HG03039 (cell line): ENCODE data around the gene SNAPC5.
"Not testable (repeated sequence)": the region's sequence is repeated elsewhere in the genome, so short reads cannot be mapped to it uniquely, and the experiment has no call there.

Experiments
- ATAC-seq: cut with Tn5 transposase; IDR thresholded peaks from one replicate; pipeline ENCODE4 v1.9.1; 2021; ENCODE audit warnings: mild to moderate bottlenecking, moderate library complexity; ENCODE audit not compliant: unreplicated experiment

Gene SNAPC5

GRCh38 chr15:66497502-66498455 lies at the start of gene SNAPC5:
Gene SNAPC5, minus strand, starts transcription at chr15:66497762. Its CDS starts 31 bp downstream, at chr15:66497731.
- ATAC-seq = peak; percentile 90

- no peak for ATAC-seq
Measured at GRCh38 chr15:66545255-66545654, 47.7 kb upstream of the SNAPC5 start.

- no peak for ATAC-seq
Measured at GRCh38 chr15:66542896-66543295, 45.3 kb upstream of the SNAPC5 start.

- no peak for ATAC-seq
Measured at GRCh38 chr15:66535056-66535455, 37.5 kb upstream of the SNAPC5 start.

GRCh38 chr15:66524838-66525237 lies 27.3 kb upstream of the SNAPC5 start:
- ATAC-seq = no peak

GRCh38 chr15:66523926-66524325 lies 26.4 kb upstream of the SNAPC5 start:
- ATAC-seq = no peak

- no peak for ATAC-seq
Measured at GRCh38 chr15:66515901-66516322, 18.4 kb upstream of the SNAPC5 start.

- no peak for ATAC-seq
Measured at GRCh38 chr15:66514586-66514985, 17.0 kb upstream of the SNAPC5 start.

- no peak for ATAC-seq
Measured at GRCh38 chr15:66508293-66508883, 10.8 kb upstream of the SNAPC5 start.

GRCh38 chr15:66505818-66506217 lies 8.3 kb upstream of the SNAPC5 start:
- ATAC-seq = no peak

- peak; percentile 15 for ATAC-seq
Measured at GRCh38 chr15:66505430-66505811, 7.9 kb upstream of the SNAPC5 start.

- ATAC-seq = peak; percentile 67
Measured at GRCh38 chr15:66504563-66505429, 7.2 kb upstream of the SNAPC5 start, which contains the start of the genes RPL4 and ZWILCH. Gene RPL4, minus strand, starts transcription at chr15:66504855. Its CDS starts 65 bp downstream, at chr15:66504790. Gene ZWILCH, plus strand, starts transcription at chr15:66505326. Its CDS starts 13 bp downstream, at chr15:66505339.

- ATAC-seq = no peak
Measured at GRCh38 chr15:66503780-66504562, 6.4 kb upstream of the SNAPC5 start.

- ATAC-seq = not testable (repeated sequence)
Measured at GRCh38 chr15:66503041-66503648, 5.6 kb upstream of the SNAPC5 start.

- no peak for ATAC-seq
Measured at GRCh38 chr15:66502491-66502890, 4.9 kb upstream of the SNAPC5 start.

GRCh38 chr15:66500346-66500745 lies 2.8 kb upstream of the SNAPC5 start:
- ATAC-seq = not testable (repeated sequence)

- no peak for ATAC-seq
Measured at GRCh38 chr15:66498501-66499386, 1.2 kb upstream of the SNAPC5 start.

- no peak for ATAC-seq
Measured at GRCh38 chr15:66496951-66497501, 536 bp downstream of the SNAPC5 start.
